LNCaP clone FGC (cell line): Measurements from ENCODE around the gene NADSYN1.

Source experiments
- DNase-seq: peaks from one replicate; pipeline ENCODE4 v3.0.0-alpha.2; 2011; ENCODE audit warnings: low read depth
- H3K4me3 ChIP-seq: 2 replicates; pipeline ENCODE4 v1.5.1; 2011; ENCODE audit warnings: mild to moderate bottlenecking, low read depth, low read length, control low read depth
- CTCF ChIP-seq: IDR thresholded peaks from 2 replicates; pipeline ENCODE4 v1.5.1; 2012; ENCODE audit warnings: mild to moderate bottlenecking; ENCODE audit not compliant: control insufficient read depth, insufficient read depth; ENCODE audit errors: extremely low read depth

The NADSYN1 gene

GRCh38 chr11:71432761-71433647 is 20.0 kb upstream of the NADSYN1 start:
- no peak for DNase-seq
- H3K4me3 ChIP-seq, result no peak overlapping the region
- no peak for TF ChIP-seq CTCF

- H3K4me3 ChIP-seq, result no peak overlapping the region
- peak; percentile 60 for DNase-seq
- no peak for TF ChIP-seq CTCF
Observed at GRCh38 chr11:71433648-71434450, 19.2 kb upstream of the NADSYN1 start.

- DNase-seq, result no peak
- H3K4me3 ChIP-seq, result no peak overlapping the region
- TF ChIP-seq CTCF, result no peak
Observed at GRCh38 chr11:71434576-71435130, 18.4 kb upstream of the NADSYN1 start.

GRCh38 chr11:71435278-71435951 is 17.6 kb upstream of the NADSYN1 start:
- DNase-seq, result no peak
- TF ChIP-seq CTCF, result no peak
- no peak overlapping the region for H3K4me3 ChIP-seq

GRCh38 chr11:71436861-71437260 is 16.1 kb upstream of the NADSYN1 start:
- DNase-seq, result no peak
- no peak for TF ChIP-seq CTCF
- H3K4me3 ChIP-seq, result no peak overlapping the region

GRCh38 chr11:71437399-71437798 is 15.6 kb upstream of the NADSYN1 start:
- DNase-seq, result no peak
- no peak for TF ChIP-seq CTCF
- no peak overlapping the region for H3K4me3 ChIP-seq
